Suprapubic skin (tissue), 4 donors: ENCODE results near the gene LYRM4. TPM values are rescaled to one million over a fixed set of nuclear protein-coding genes. Genes with fewer than 3 reads are reported as not detected.

ENCODE experiments used
- DNase-seq, 2 donors: peaks; one replicate each; pipeline ENCODE4 v3.0.0-alpha.2; 2019; ENCODE audit warnings: low spot score in 2 of 2
- H3K27ac ChIP-seq: fragments of 200-600 bp; sonication (generic); one replicate; pipeline ENCODE4 v1.5.1; 2019
- H3K27me3 ChIP-seq: fragments of 200-600 bp; sonication (generic); one replicate; pipeline ENCODE4 v1.5.1; 2019
- H3K36me3 ChIP-seq: fragments of 200-600 bp; sonication (generic); one replicate; pipeline ENCODE4 v1.5.1; 2019
- H3K4me1 ChIP-seq: fragments of 200-600 bp; sonication (generic); one replicate; pipeline ENCODE4 v1.5.1; 2019
- H3K4me3 ChIP-seq: fragments of 200-600 bp; sonication (generic); one replicate; pipeline ENCODE4 v1.5.1; 2019; ENCODE audit warnings: mild to moderate bottlenecking
- H3K9me3 ChIP-seq: fragments of 200-600 bp; sonication (generic); one replicate; pipeline ENCODE4 v1.5.1; 2019
- EP300 ChIP-seq: sonication (generic); formaldehyde crosslinking; IDR thresholded peaks from one replicate; pipeline ENCODE4 v1.6.1; 2017; ENCODE audit warnings: antibody characterized with exemption
- POLR2A ChIP-seq, 2 donors: fragments of 450-650 bp; IDR thresholded peaks; one replicate each; pipeline ENCODE4 v1.6.1; 2017; ENCODE audit warnings: antibody characterized with exemption in 2 of 2, mild to moderate bottlenecking in 2 of 2, moderate library complexity in 2 of 2
- POLR2AphosphoS5 ChIP-seq, 3 donors: sonication (generic); formaldehyde crosslinking; IDR thresholded peaks; one replicate each; pipeline ENCODE4 v1.6.1; 2017; ENCODE audit warnings: antibody characterized with exemption in 3 of 3
- WGBS: methylation state at CpG from one replicate; pipeline ENCODE4 v1.1.5; 2018; 5-methylcytosine and 5-hydroxymethylcytosine counted together
- total RNA-seq, 4 donors: library from RNA; depleted of rRNA; stranded (reverse); fragments of >200 nt; gene quantifications; one replicate each; pipeline ENCODE4 v1.1.0, GENCODE V29; 2016
- TF ChIP-seq, protein P1 (sequence below), 2 donors: fragments of 200-600 bp in 1 of 2; fragments of 450-650 bp in 1 of 2; sonication (generic) in 1 of 2; IDR thresholded peaks; one replicate each; pipeline ENCODE4 v1.5.1; 2016 to 2019; ENCODE audit warnings: antibody characterized with exemption in 2 of 2, mild to moderate bottlenecking in 1 of 2, moderate library complexity in 1 of 2

LYRM4 gene
- total RNA-seq, 4 donors from 2014 or later, result 16.1 to 37.5 (median 19.6) TPM

DNA sequence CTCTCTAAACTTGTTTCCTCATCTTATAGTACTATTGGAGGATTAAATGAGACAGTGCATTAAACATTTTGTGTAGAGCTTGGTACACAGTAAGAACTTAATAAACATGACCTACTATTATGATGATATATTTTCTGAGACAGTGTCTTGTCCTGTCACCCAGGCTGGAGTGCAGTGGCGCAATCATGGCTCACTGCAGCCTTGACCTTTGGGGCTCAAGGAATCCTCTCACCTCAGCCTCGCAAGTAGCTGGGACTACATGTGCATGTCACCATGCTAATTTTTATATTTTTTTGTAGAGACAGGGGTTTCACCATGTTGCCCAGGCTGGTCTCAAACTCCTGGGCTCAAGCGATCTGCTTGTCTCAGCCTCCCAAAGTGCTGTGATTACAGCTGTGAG, 72.1 kb downstream of the LYRM4 start:
- no peaks in the 10 kb centered on the region for H3K4me1 ChIP-seq
- no peaks in the 10 kb centered on the region for H3K9me3 ChIP-seq
- H3K27me3 ChIP-seq, result no peaks in the 10 kb centered on the region
- no peak overlapping the region for H3K27ac ChIP-seq
- H3K36me3 ChIP-seq, result no peaks in the 10 kb centered on the region
- WGBS, result 92% methylated on average over 3 of the region's 3 CpGs
- H3K4me3 ChIP-seq, result no peak overlapping the region
- no peak for DNase-seq
- TF ChIP-seq, protein P1, sequence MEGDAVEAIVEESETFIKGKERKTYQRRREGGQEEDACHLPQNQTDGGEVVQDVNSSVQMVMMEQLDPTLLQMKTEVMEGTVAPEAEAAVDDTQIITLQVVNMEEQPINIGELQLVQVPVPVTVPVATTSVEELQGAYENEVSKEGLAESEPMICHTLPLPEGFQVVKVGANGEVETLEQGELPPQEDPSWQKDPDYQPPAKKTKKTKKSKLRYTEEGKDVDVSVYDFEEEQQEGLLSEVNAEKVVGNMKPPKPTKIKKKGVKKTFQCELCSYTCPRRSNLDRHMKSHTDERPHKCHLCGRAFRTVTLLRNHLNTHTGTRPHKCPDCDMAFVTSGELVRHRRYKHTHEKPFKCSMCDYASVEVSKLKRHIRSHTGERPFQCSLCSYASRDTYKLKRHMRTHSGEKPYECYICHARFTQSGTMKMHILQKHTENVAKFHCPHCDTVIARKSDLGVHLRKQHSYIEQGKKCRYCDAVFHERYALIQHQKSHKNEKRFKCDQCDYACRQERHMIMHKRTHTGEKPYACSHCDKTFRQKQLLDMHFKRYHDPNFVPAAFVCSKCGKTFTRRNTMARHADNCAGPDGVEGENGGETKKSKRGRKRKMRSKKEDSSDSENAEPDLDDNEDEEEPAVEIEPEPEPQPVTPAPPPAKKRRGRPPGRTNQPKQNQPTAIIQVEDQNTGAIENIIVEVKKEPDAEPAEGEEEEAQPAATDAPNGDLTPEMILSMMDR (IDR thresholded peaks at IDR 0.05), result no peak
- TF ChIP-seq POLR2A (IDR thresholded peaks at IDR 0.05) (no peak), POLR2AphosphoS5 (IDR thresholded peaks at IDR 0.05) (no peak), EP300 (no peak)

DNA sequence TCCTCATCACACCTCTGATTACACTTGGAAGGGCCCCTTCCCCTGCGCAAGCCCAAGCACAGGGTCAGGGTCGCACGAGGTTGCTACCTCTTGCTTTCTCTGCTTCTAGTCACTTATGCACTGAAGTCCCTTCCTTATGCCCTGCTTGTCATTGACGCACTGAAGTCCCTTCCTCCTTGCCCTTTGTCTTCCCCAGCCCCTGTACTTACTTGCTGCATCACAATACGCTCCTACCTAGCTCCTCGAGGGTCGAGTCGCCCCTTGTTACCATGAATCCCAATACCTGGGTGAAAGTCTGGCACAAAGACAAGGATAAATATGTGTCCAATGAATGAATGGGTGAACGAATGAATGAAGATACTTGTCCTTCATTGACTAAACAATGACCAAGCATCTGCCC, 75.9 kb downstream of the LYRM4 start:
- TF ChIP-seq EP300, result no peak
- TF ChIP-seq, protein P1 (IDR thresholded peaks at IDR 0.05), result no peak
- TF ChIP-seq POLR2A (IDR thresholded peaks at IDR 0.05), result no peak
- TF ChIP-seq POLR2AphosphoS5 (IDR thresholded peaks at IDR 0.05), result no peak
- no peaks in the 10 kb centered on the region for H3K9me3 ChIP-seq
- no peaks in the 10 kb centered on the region for H3K36me3 ChIP-seq
- 91% methylated on average over 9 of the region's 9 CpGs for WGBS
- DNase-seq, result no peak
- H3K4me1 ChIP-seq, result peaks cover 2% of the 10 kb centered on the region
- no peaks in the 10 kb centered on the region for H3K27me3 ChIP-seq
- no peak overlapping the region for H3K4me3 ChIP-seq
- H3K27ac ChIP-seq, result no peak overlapping the region

DNA sequence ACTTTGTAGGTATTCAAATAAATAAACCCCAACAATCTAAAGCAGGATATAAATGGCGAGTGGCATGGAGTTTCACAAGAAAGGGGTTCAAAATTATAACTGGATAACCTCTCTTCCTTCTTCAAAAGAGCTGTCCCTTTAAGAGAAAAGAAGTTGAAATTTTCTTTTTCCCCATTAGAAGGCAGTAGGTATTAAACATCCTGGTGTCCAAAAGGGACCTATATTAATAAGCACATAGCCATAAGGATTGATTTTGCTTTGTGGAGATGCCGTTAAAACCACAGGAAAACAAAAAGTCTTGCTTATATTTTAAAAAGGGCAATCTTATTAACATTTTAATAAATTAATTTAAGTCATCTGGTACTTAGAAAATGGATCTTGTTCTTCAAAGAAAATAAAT, 76.5 kb downstream of the LYRM4 start:
- Histone ChIP-seq H3K9me3 (no peaks in the 10 kb centered on the region), H3K36me3 (no peaks in the 10 kb centered on the region), H3K27me3 (no peaks in the 10 kb centered on the region), H3K4me1 (peaks cover 2% of the 10 kb centered on the region), H3K4me3 (no peak overlapping the region), H3K27ac (no peak overlapping the region)
- TF ChIP-seq, protein P1 (IDR thresholded peaks at IDR 0.05), result no peak
- TF ChIP-seq EP300, result no peak
- TF ChIP-seq POLR2AphosphoS5 (IDR thresholded peaks at IDR 0.05), result no peak
- TF ChIP-seq POLR2A (IDR thresholded peaks at IDR 0.05), result no peak
- 68% methylated on average over 2 of the region's 2 CpGs for WGBS
- no peak for DNase-seq

DNA sequence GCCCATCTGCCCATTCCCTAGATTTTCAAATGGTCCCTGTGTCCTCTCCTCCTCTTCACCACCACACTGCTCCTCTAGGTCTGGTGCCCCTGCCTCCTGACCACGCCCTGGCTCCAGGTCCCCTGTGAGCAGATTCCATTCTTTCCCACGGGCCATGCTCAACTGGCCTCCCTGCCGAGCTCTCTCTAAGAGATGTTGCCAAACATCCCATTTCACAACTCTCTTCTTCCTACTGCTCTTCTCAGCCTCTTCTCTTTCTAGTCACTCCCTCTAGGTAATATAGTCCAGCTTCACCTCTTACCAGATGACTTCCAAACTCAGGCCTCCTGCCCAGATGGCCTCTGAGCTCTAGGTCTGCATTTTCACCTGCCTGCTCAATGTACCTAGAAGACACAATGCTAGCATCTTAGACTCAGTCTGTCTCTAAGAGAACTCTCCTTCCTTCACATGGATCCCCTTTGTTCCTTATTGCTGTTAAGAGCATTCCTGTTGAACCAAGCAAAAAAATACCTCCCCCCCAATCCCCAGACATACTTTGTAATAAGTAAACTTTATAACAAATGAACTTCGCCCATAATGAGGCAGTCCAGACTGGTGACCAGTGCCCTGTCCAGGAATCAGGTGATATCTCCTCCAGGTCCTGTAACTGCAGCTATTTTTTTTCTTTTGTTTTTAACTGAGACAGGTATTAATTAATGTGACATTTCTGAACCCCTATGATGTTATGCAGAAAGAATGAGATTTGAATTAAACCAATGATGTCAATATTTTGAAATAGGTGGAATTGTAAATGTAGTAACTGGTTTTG, 79.0 kb downstream of the LYRM4 start:
- H3K4me3 ChIP-seq, result no peak overlapping the region
- DNase-seq, result no peak
- 64% methylated on average over 4 of the region's 4 CpGs for WGBS

DNA sequence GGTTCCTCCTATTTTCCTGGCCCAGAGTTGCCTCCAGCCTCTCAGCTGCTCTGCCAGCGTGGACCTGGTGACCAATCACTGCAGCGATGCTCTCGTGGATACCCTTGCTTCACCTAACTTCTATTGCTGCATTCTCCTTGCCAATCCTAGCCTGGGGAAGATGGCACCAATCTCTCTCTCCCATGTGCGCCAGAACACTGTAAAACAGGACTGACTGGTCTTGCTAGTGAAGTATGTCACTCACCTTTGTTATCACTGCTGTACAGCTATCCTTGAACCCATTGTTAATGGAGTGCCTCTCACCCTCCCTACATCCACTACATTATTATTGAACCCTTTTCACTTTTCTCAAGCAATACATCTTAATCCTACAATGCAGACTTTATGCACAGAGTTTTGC, 80.1 kb downstream of the LYRM4 start:
- DNase-seq, result no peak
- no peak for TF ChIP-seq POLR2AphosphoS5 (IDR thresholded peaks at IDR 0.05)
- TF ChIP-seq POLR2A (IDR thresholded peaks at IDR 0.05), result no peak
- no peak for TF ChIP-seq EP300
- TF ChIP-seq, protein P1 (IDR thresholded peaks at IDR 0.05), result no peak
- 62% methylated on average over 4 of the region's 4 CpGs for WGBS
- no peaks in the 10 kb centered on the region for H3K27me3 ChIP-seq
- peaks cover 2% of the 10 kb centered on the region for H3K4me1 ChIP-seq
- H3K27ac ChIP-seq, result no peak overlapping the region
- H3K9me3 ChIP-seq, result no peaks in the 10 kb centered on the region
- H3K4me3 ChIP-seq, result no peak overlapping the region
- H3K36me3 ChIP-seq, result no peaks in the 10 kb centered on the region

More for the DNA sequence above, 79.0 kb downstream of the LYRM4 start:
- Histone ChIP-seq H3K36me3 (no peaks in the 10 kb centered on the region), H3K4me1 (peaks cover 2% of the 10 kb centered on the region), H3K9me3 (no peaks in the 10 kb centered on the region), H3K27ac (no peak overlapping the region), H3K27me3 (no peaks in the 10 kb centered on the region)
- TF ChIP-seq EP300, result no peak
- no peak for TF ChIP-seq POLR2AphosphoS5 (IDR thresholded peaks at IDR 0.05)
- TF ChIP-seq, protein P1 (IDR thresholded peaks at IDR 0.05), result no peak
- TF ChIP-seq POLR2A (IDR thresholded peaks at IDR 0.05), result no peak
